DND-41 (cell line): Measurements from ENCODE around the gene APOO.

Experiments used
- ATAC-seq: fragments of 200-7000 bp; cut with Tn5 transposase; 3 replicates; pipeline ENCODE4 v1.9.1; 2021; ENCODE audit warnings: low read depth; ENCODE audit not compliant: insufficient read depth
- DNase-seq: peaks from one replicate; pipeline ENCODE4 v3.0.0-alpha.2; 2020
- H2AFZ ChIP-seq: 2 replicates; pipeline ENCODE4 v1.6.0; 2012; ENCODE audit warnings: low read depth, low read length
- H3K27ac ChIP-seq: 2 replicates; pipeline ENCODE4 v1.5.1; 2012; ENCODE audit warnings: low read length, inconsistent platforms
- H3K27me3 ChIP-seq: fragments of 200-600 bp; sonication (generic); 2 replicates; pipeline ENCODE4 v1.6.0; 2012; ENCODE audit warnings: low read length, mild to moderate bottlenecking, inconsistent platforms; ENCODE audit not compliant: insufficient read depth, poor library complexity
- H3K36me3 ChIP-seq: 2 replicates; pipeline ENCODE4 v1.5.1; 2012; ENCODE audit warnings: low read length, inconsistent platforms; ENCODE audit not compliant: insufficient read depth
- H3K4me1 ChIP-seq: 2 replicates; pipeline ENCODE4 v1.5.1; 2012; ENCODE audit warnings: mild to moderate bottlenecking, low read length; ENCODE audit not compliant: insufficient read depth
- H3K4me2 ChIP-seq: 2 replicates; pipeline ENCODE4 v1.6.0; 2012; ENCODE audit warnings: mild to moderate bottlenecking, moderate library complexity, low read length, inconsistent platforms; ENCODE audit not compliant: insufficient read depth
- H3K4me3 ChIP-seq, 2 experiments: fragments of 200-600 bp in 1 of 2; shearing (Covaris generic) in 1 of 2; 2 replicates each; pipeline ENCODE4 v1.5.1; 2012 to 2016; ENCODE audit warnings: inconsistent platforms in 2 of 2, low read length in 2 of 2, mild to moderate bottlenecking in 2 of 2, low read depth in 1 of 2, moderate library complexity in 1 of 2
- H3K79me2 ChIP-seq: 2 replicates; pipeline ENCODE4 v1.6.0; 2012; ENCODE audit warnings: low read length, inconsistent platforms; ENCODE audit not compliant: insufficient read depth
- H3K9ac ChIP-seq: 2 replicates; pipeline ENCODE4 v1.6.0; 2012; ENCODE audit warnings: low read depth, mild to moderate bottlenecking, inconsistent platforms, low read length, moderate library complexity
- H3K9me3 ChIP-seq: 2 replicates; pipeline ENCODE4 v1.5.1; 2012; ENCODE audit warnings: low read length, moderate library complexity, mild to moderate bottlenecking, inconsistent platforms; ENCODE audit not compliant: insufficient read depth, severe bottlenecking
- H4K20me1 ChIP-seq: 2 replicates; pipeline ENCODE4 v1.6.0; 2012; ENCODE audit warnings: low read length; ENCODE audit not compliant: insufficient read depth
- CTCF ChIP-seq: IDR thresholded peaks from 2 replicates; pipeline ENCODE4 v1.5.1; 2012; ENCODE audit warnings: borderline replicate concordance, low read length, moderate library complexity, mild to moderate bottlenecking; ENCODE audit not compliant: poor library complexity, severe bottlenecking; ENCODE audit errors: extremely low read depth
- EZH2 ChIP-seq: IDR thresholded peaks from 3 replicates; pipeline ENCODE4 v1.6.1; 2012; ENCODE audit warnings: borderline replicate concordance, low read depth, mild to moderate bottlenecking, moderate library complexity, low read length, inconsistent platforms; ENCODE audit not compliant: severe bottlenecking

Gene APOO

GRCh38 chrX:23838953-23839352 is 68.8 kb downstream of the APOO start:
- H3K4me1 ChIP-seq: no peaks in the 10 kb centered on the region
- no peak overlapping the region for H3K4me3 ChIP-seq
- no peaks in the 10 kb centered on the region for H3K36me3 ChIP-seq
- no peaks in the 10 kb centered on the region for H3K27me3 ChIP-seq
- no peak for TF ChIP-seq CTCF
- no peak for TF ChIP-seq EZH2
- H3K9ac ChIP-seq: no peak overlapping the region
- H3K27ac ChIP-seq: no peak overlapping the region
- H3K79me2 ChIP-seq: no peaks in the 10 kb centered on the region
- H3K9me3 ChIP-seq: no peaks in the 10 kb centered on the region
- no peak overlapping the region for H2AFZ ChIP-seq
- no peak for ATAC-seq
- no peak overlapping the region for H3K4me2 ChIP-seq
- H4K20me1 ChIP-seq: no peaks in the 10 kb centered on the region
- DNase-seq: no peak

GRCh38 chrX:23832721-23833120 is 75.0 kb downstream of the APOO start:
- Histone ChIP-seq H3K27ac (no peak overlapping the region), H3K9me3 (no peaks in the 10 kb centered on the region), H3K4me1 (no peaks in the 10 kb centered on the region), H3K9ac (no peak overlapping the region), H2AFZ (no peak overlapping the region), H3K4me2 (no peak overlapping the region), H3K36me3 (no peaks in the 10 kb centered on the region), H3K27me3 (no peaks in the 10 kb centered on the region), H3K4me3 (no peak overlapping the region), H3K79me2 (no peaks in the 10 kb centered on the region), H4K20me1 (no peaks in the 10 kb centered on the region)
- DNase-seq (no peak), ATAC-seq (no peak)
- TF ChIP-seq CTCF: no peak
- TF ChIP-seq EZH2: no peak

- no peak for DNase-seq
- Histone ChIP-seq H3K27ac (no peak overlapping the region), H3K4me3 (no peak overlapping the region), H3K4me2 (no peak overlapping the region), H3K79me2 (no peaks in the 10 kb centered on the region), H3K9me3 (no peaks in the 10 kb centered on the region), H3K4me1 (no peaks in the 10 kb centered on the region), H3K36me3 (no peaks in the 10 kb centered on the region), H4K20me1 (no peaks in the 10 kb centered on the region), H3K9ac (no peak overlapping the region), H2AFZ (no peak overlapping the region), H3K27me3 (no peaks in the 10 kb centered on the region)
- ATAC-seq: no peak
- TF ChIP-seq CTCF (no peak), EZH2 (no peak)
Measured at GRCh38 chrX:23828881-23829280, 78.9 kb downstream of the APOO start.

- Histone ChIP-seq H2AFZ (no peak overlapping the region), H3K4me1 (no peaks in the 10 kb centered on the region), H3K9ac (no peak overlapping the region), H3K79me2 (no peaks in the 10 kb centered on the region), H3K36me3 (no peaks in the 10 kb centered on the region), H3K4me2 (no peak overlapping the region), H3K9me3 (no peaks in the 10 kb centered on the region), H4K20me1 (no peaks in the 10 kb centered on the region), H3K4me3 (no peak overlapping the region), H3K27me3 (no peaks in the 10 kb centered on the region), H3K27ac (no peak overlapping the region)
- ATAC-seq (no peak), DNase-seq (no peak)
- no peak for TF ChIP-seq CTCF
- no peak for TF ChIP-seq EZH2
Measured at GRCh38 chrX:23826653-23827052, 81.1 kb downstream of the APOO start.
